BJ (cell line): ENCODE data around the gene FMNL2. TPM values are rescaled to one million over a fixed set of nuclear protein-coding genes. Genes with fewer than 3 reads are reported as not detected.

Source experiments
- CTCF ChIA-PET: fragments of 350-600 bp; formaldehyde crosslinking; extraction: SDS; loops from one replicate; lab custom pipeline; 2021; ENCODE audit warnings: antibody characterized with exemption, inconsistent platforms; lab: Yijun Ruan, JAX
- POLR2A ChIA-PET: fragments of 300-600 bp; sonication (Branson Sonifier 250); formaldehyde crosslinking; extraction: SDS; loops from one replicate; lab custom pipeline; 2021; ENCODE audit warnings: antibody characterized with exemption; lab: Charles Lee
- DNase-seq: peaks from one replicate; pipeline ENCODE4 v3.0.0-alpha.2; 2011; ENCODE audit warnings: low read depth
- H3K27me3 ChIP-seq: 2 replicates; pipeline ENCODE4 v1.6.0; 2011; ENCODE audit warnings: low read length; ENCODE audit not compliant: control insufficient read depth, insufficient read depth
- H3K36me3 ChIP-seq: 2 replicates; pipeline ENCODE4 v1.5.1; 2011; ENCODE audit warnings: low read length; ENCODE audit not compliant: control insufficient read depth, insufficient read depth
- H3K4me3 ChIP-seq: 2 replicates; pipeline ENCODE4 v1.5.1; 2011; ENCODE audit warnings: low read depth, mild to moderate bottlenecking, control low read depth, low read length
- CTCF ChIP-seq: IDR thresholded peaks from 2 replicates; pipeline ENCODE4 v1.5.1; 2011; ENCODE audit warnings: low read depth, mild to moderate bottlenecking, control low read depth, inconsistent platforms, low read length, moderate library complexity; ENCODE audit not compliant: insufficient read depth
- polyA plus RNA-seq: library from polyadenylated mRNA; depleted of rRNA; stranded (reverse); fragments of >200 nt; gene quantifications from 2 replicates; pipeline ENCODE4 v1.2.3, GENCODE V29; 2011

FMNL2 gene
- polyA plus RNA-seq, 1 experiment = 2.4 TPM

GRCh38 chr2:152431370-152432098 is 96.6 kb downstream of the FMNL2 start:
- Histone ChIP-seq H3K4me3 (no peak overlapping the region), H3K27me3 (no peaks in the 10 kb centered on the region), H3K36me3 (no peaks in the 10 kb centered on the region)
- DNase-seq = no peak
- ChIA-PET CTCF (no interaction called here), POLR2A (no interaction called here)
- TF ChIP-seq CTCF = no peak

GRCh38 chr2:152432206-152432653 is 97.3 kb downstream of the FMNL2 start:
- Histone ChIP-seq H3K36me3 (no peaks in the 10 kb centered on the region), H3K27me3 (no peaks in the 10 kb centered on the region), H3K4me3 (no peak overlapping the region)
- DNase-seq = peak; percentile 44
- ChIA-PET CTCF (no interaction called here), POLR2A (no interaction called here)
- no peak for TF ChIP-seq CTCF

- H3K27me3 ChIP-seq = no peaks in the 10 kb centered on the region
- POLR2A ChIA-PET = no interaction called here
- CTCF ChIA-PET = no interaction called here
- no peaks in the 10 kb centered on the region for H3K36me3 ChIP-seq
- no peak overlapping the region for H3K4me3 ChIP-seq
- TF ChIP-seq CTCF = no peak
- DNase-seq = no peak
These were observed 97.8 kb downstream of the FMNL2 start for GRCh38 chr2:152432765-152433164.

GRCh38 chr2:152433289-152433688 is 98.3 kb downstream of the FMNL2 start:
- no peak overlapping the region for H3K4me3 ChIP-seq
- no peaks in the 10 kb centered on the region for H3K27me3 ChIP-seq
- no peak for DNase-seq
- ChIA-PET CTCF (interaction anchor here (1.6 kb wide), 1 partner anchor 13 kb away, joined by 9 read pairs; no protein-coding TSS in a partner anchor), POLR2A (no interaction called here)
- no peak for TF ChIP-seq CTCF
- no peaks in the 10 kb centered on the region for H3K36me3 ChIP-seq

GRCh38 chr2:152433791-152434190 is 98.8 kb downstream of the FMNL2 start:
- no peak for TF ChIP-seq CTCF
- no peak overlapping the region for H3K4me3 ChIP-seq
- DNase-seq = no peak
- CTCF ChIA-PET = interaction anchor here (1.6 kb wide), 1 partner anchor 12 kb away, joined by 9 read pairs; no protein-coding TSS in a partner anchor
- H3K27me3 ChIP-seq = no peaks in the 10 kb centered on the region
- POLR2A ChIA-PET = no interaction called here
- H3K36me3 ChIP-seq = no peaks in the 10 kb centered on the region
